Muscle layer of duodenum (tissue), 2 donors: ENCODE data around the gene IFT74.

Experiments used
- H3K27ac ChIP-seq: one replicate; pipeline ENCODE4 v1.7.0; 2013; ENCODE audit warnings: mild to moderate bottlenecking, low read length
- H3K27me3 ChIP-seq: one replicate; pipeline ENCODE4 v1.7.0; 2013; ENCODE audit warnings: low read depth, mild to moderate bottlenecking, control low read depth, low read length
- H3K36me3 ChIP-seq, 2 donors: one replicate each; pipeline ENCODE4 v1.7.0; 2013; ENCODE audit warnings: low read length in 2 of 2, control low read depth in 1 of 2, mild to moderate bottlenecking in 1 of 2; ENCODE audit not compliant: insufficient read depth in 2 of 2, control insufficient read depth in 1 of 2
- H3K4me1 ChIP-seq, 2 donors: one replicate each; pipeline ENCODE4 v1.7.0; 2013; ENCODE audit warnings: low read length in 2 of 2, mild to moderate bottlenecking in 2 of 2, control low read depth in 1 of 2, moderate library complexity in 1 of 2; ENCODE audit not compliant: insufficient read depth in 2 of 2, control insufficient read depth in 1 of 2
- H3K4me3 ChIP-seq, 2 donors: one replicate each; pipeline ENCODE4 v1.7.0; 2013; ENCODE audit warnings: low read length in 2 of 2, low read depth in 1 of 2, mild to moderate bottlenecking in 1 of 2
- H3K9me3 ChIP-seq, 2 donors: one replicate each; pipeline ENCODE4 v1.7.0; 2013; ENCODE audit warnings: low read length in 2 of 2, control low read depth in 1 of 2, mild to moderate bottlenecking in 1 of 2; ENCODE audit not compliant: control insufficient read depth in 1 of 2
- donor health status: healthy.

Gene IFT74

GRCh38 chr9:26955921-26956859 lies at the start of gene IFT74:
Gene IFT74 (plus strand): TSS chr9:26956412. CDS start chr9:26961968, 5,556 bp downstream.
- Histone ChIP-seq H3K27ac (peak within 1 kb of the TSS; percentile 94), H3K4me3 (peak within 1 kb of the TSS; percentile 66 to 94), H3K27me3 (no peaks in the 10 kb centered on the region), H3K9me3 (no peaks in the 10 kb centered on the region), H3K4me1 (peaks cover 0 to 14% of the 10 kb centered on the region in 2 donors), H3K36me3 (no peaks in the 10 kb centered on the region)

- Histone ChIP-seq H3K9me3 (no peaks in the 10 kb centered on the region), H3K4me1 (no peaks in the 10 kb centered on the region), H3K4me3 (no peak overlapping the region), H3K36me3 (peaks cover 34 to 55% of the 10 kb centered on the region in 2 donors), H3K27ac (no peak overlapping the region), H3K27me3 (no peaks in the 10 kb centered on the region)
Measured at GRCh38 chr9:26913138-26913668, 43.0 kb upstream of the IFT74 start.

GRCh38 chr9:26919698-26920097 lies 36.5 kb upstream of the IFT74 start:
- H3K36me3 ChIP-seq: peaks cover 71 to 83% of the 10 kb centered on the region in 2 donors
- no peaks in the 10 kb centered on the region for H3K4me1 ChIP-seq
- no peaks in the 10 kb centered on the region for H3K9me3 ChIP-seq
- H3K27ac ChIP-seq: no peak overlapping the region
- no peak overlapping the region for H3K4me3 ChIP-seq
- H3K27me3 ChIP-seq: no peaks in the 10 kb centered on the region

GRCh38 chr9:26925609-26926008 lies 30.6 kb upstream of the IFT74 start:
- H3K36me3 ChIP-seq: peaks cover 56 to 63% of the 10 kb centered on the region in 2 donors
- no peaks in the 10 kb centered on the region for H3K9me3 ChIP-seq
- no peak overlapping the region for H3K27ac ChIP-seq
- no peak overlapping the region for H3K4me3 ChIP-seq
- no peaks in the 10 kb centered on the region for H3K4me1 ChIP-seq
- H3K27me3 ChIP-seq: no peaks in the 10 kb centered on the region

GRCh38 chr9:26928902-26929495 lies 27.2 kb upstream of the IFT74 start:
- H3K36me3 ChIP-seq: peaks cover 26 to 32% of the 10 kb centered on the region in 2 donors
- no peak overlapping the region for H3K4me3 ChIP-seq
- H3K4me1 ChIP-seq: no peaks in the 10 kb centered on the region
- H3K27ac ChIP-seq: no peak overlapping the region
- no peaks in the 10 kb centered on the region for H3K9me3 ChIP-seq
- H3K27me3 ChIP-seq: no peaks in the 10 kb centered on the region

GRCh38 chr9:26935847-26936246 lies 20.4 kb upstream of the IFT74 start:
- peaks cover 0 to 4% of the 10 kb centered on the region in 2 donors for H3K36me3 ChIP-seq
- H3K9me3 ChIP-seq: peaks cover 0 to 6% of the 10 kb centered on the region in 2 donors
- no peaks in the 10 kb centered on the region for H3K27me3 ChIP-seq
- H3K4me1 ChIP-seq: no peaks in the 10 kb centered on the region
- no peak overlapping the region for H3K27ac ChIP-seq
- H3K4me3 ChIP-seq: no peak overlapping the region

GRCh38 chr9:26937816-26938371 lies 18.3 kb upstream of the IFT74 start:
- H3K27ac ChIP-seq: no peak overlapping the region
- no peaks in the 10 kb centered on the region for H3K27me3 ChIP-seq
- H3K36me3 ChIP-seq: peaks cover 0 to 4% of the 10 kb centered on the region in 2 donors
- H3K4me1 ChIP-seq: no peaks in the 10 kb centered on the region
- peaks cover 0 to 6% of the 10 kb centered on the region in 2 donors for H3K9me3 ChIP-seq
- no peak overlapping the region for H3K4me3 ChIP-seq

- peaks cover 0 to 4% of the 10 kb centered on the region in 2 donors for H3K4me1 ChIP-seq
- no peak overlapping the region for H3K27ac ChIP-seq
- H3K36me3 ChIP-seq: no peaks in the 10 kb centered on the region
- no peaks in the 10 kb centered on the region for H3K27me3 ChIP-seq
- peaks cover 0 to 6% of the 10 kb centered on the region in 2 donors for H3K9me3 ChIP-seq
- H3K4me3 ChIP-seq: no peak overlapping the region
Measured at GRCh38 chr9:26939955-26940711, 16.1 kb upstream of the IFT74 start.

- Histone ChIP-seq H3K27me3 (no peaks in the 10 kb centered on the region), H3K27ac (no peak overlapping the region), H3K4me3 (no peak overlapping the region), H3K36me3 (no peaks in the 10 kb centered on the region), H3K9me3 (peaks cover 0 to 6% of the 10 kb centered on the region in 2 donors), H3K4me1 (peaks cover 3 to 11% of the 10 kb centered on the region in 2 donors)
Measured at GRCh38 chr9:26940779-26941178, 15.4 kb upstream of the IFT74 start.

- Histone ChIP-seq H3K4me1 (peaks cover 6 to 20% of the 10 kb centered on the region in 2 donors), H3K36me3 (peaks cover 0 to 3% of the 10 kb centered on the region in 2 donors), H3K4me3 (peak overlapping the region; percentile 82 to 96), H3K27me3 (no peaks in the 10 kb centered on the region), H3K9me3 (no peaks in the 10 kb centered on the region), H3K27ac (peak overlapping the region; percentile 97)
Measured at GRCh38 chr9:26945591-26945990, 10.6 kb upstream of the IFT74 start.
